Inflammatory macrophage treated with lipopolysaccharide for 4 hours (primary cell): ENCODE results near the gene RFTN1.

Experiments
- DNase-seq: peaks from one replicate; pipeline ENCODE4 v3.0.0-alpha.2; 2020

The RFTN1 gene

DNA sequence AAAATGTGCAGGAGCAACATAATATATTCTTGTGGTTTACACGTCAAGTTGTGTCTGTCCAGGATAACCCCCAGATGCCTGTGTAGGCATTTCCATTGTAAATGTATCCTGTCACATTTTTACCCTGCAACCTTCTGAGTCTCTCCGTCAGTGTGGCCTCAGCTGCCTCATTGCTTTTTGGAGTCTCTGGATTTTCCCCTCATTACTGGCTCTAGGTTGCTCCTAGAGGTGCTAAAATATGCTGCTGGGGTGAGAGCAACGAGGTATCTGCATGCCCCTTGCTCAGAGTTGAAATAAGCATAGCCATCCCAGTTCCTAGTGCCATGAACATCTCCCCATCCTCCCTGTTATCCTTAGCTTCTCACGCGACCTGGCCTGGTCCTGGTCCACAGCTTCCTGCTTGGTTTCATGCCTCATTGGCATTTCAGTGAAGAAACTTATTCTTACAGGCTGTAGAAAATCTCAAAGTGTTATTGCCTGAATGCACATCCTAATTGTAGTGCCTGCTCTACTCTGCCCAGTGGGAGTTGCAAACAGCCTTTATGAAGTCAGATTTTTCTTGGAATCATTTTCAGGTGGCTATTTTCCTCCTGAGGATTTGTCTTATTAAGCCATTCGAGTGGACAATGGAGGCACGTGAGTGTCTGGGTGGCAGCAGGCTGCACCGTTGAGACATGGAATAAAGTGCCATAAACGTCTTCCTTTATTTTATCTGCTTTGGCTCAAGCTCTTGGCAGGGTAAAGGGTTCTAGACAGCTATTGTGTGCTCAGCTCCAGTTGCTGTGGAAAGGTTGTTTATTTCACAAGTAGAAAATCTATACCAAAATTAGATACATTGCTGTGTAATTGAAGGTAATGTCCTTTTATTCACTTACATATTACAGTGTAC lies 215.3 kb downstream of the RFTN1 start:
- no peak for DNase-seq

DNA sequence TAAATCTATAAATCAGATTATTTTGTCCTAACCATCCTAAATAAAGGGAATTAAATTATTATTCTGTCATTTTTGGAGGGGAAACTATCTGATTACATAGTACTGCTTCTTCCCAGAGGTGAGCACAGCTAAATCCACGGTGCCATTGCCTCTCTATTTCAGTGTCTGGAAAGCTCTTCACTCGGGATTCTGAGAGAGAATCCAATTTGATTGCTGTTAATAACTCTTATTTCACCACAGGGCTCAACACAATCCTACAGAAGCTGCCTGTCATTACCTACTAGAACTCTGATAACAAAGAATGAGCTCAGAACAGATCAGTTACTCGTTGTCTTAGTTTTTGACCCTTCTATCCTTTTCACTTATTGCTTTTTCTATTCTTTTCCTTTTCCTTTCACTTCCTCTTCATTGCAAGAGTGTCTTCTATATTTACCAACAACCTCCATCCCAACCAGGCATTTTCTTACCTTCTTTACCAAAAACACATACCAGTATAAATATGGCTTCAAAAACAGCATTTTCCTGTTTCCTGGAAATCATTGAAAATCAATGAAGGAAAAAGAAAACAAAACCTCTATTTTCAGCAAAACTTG lies 218.1 kb downstream of the RFTN1 start:
- DNase-seq: peak; percentile 30

DNA sequence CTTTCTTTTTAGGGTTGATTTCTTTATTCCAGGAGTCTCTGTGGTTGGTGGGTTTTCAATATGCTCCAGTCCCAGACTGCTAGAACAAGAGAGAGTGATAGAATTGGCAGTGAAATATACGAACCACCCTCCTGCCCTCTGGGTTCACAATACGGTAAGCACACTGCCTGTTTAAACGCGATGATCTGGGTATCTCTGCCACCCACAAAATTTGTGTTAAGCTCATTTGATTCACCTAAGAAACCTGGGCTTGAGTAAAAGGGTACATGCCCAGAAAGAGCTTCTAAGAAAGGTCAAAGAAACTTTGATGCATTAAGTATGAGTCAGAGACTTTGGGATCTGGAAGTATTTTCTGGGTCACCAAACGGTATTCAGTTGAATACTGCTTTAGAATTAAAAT lies 218.7 kb downstream of the RFTN1 start:
- DNase-seq: no peak

DNA sequence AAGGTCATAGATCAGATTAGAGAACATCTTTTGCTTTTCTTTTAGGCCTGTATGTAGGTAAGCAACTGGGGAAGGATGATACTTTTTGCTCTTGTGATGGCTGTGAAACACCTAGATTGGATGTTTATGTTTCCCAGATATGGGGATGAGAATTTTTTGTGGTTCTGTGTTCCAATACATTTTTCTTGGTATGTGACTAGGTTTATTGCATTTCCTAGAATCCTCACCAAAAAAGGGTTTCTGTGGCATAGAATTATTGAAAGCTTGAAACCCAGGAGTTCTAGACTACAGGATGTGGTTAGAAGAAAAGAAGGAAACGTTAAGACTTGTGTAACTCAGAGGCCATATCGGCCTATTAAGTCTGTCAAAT lies 222.7 kb downstream of the RFTN1 start:
- DNase-seq: peak; percentile 33

DNA sequence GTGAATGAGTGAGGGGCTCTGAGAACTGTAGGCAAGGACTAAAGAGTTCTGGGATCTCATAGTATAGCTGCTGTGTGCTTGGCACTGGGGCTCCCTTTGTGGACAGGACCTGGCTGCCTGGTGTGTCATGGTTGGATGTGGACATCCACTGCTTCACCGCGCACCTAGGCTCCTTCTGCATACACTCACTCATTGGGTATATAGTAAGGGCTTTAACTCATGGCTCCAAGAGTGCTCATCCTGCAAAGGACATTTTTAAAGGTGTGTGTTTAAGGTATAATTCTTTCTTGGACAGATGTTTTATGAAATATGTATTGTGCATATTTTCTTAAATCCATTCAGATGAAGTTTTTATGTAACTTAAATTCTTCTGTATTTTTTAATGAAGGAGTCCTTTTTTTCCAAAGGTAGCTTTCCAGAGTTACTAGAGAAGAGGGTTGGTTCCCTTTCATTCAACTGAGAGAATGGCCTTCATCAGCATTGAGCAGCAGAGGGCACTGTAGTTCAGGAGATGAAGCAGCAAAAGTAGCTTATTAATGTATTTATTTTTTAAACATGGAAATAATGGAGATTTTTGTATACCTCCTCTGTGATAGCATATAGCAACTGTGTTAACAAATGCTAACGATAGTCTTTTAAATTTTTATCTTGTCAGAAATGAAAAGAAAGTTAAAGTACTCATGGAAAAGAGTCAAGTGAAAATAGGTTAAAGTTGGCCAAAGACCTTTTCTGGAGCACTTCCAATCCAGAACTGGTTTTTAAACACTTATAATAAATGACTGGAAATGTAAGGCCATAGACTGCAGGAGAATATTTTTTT lies 223.3 kb downstream of the RFTN1 start:
- DNase-seq: peak; percentile 62

DNA sequence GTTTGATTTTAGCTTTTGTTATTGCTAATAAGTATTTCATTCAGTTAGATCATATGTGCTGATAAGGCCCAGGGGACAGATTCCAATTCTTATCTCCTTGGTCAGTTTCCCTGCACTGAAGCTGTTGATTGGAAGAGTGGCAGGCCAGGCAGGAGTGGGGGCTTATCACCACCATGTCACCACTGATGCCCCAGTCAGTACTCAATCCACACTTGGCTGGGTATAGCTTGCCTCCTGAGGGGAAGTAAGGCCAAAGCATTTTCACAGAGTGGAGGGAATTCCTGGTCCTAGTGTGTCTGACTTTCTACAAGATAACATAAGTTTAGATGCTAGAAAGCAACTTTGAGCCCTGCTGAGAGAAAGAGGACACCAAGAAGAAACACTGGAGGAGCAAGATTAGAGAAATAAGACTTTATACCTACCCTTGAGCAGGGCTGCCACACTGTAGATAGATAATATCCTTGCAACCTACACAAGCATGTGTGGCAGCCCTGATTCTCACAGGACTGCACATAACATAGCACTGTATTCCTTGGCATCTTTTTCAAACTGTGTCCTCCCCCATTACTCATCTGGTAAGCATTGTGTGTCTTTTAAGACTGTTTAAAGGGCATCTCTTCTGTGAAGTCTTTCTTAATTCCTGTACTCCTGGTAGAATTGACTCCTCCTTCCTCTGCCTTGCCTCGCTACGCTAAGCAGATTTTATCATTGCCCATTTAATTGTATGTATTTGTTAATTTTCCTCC lies 224.2 kb downstream of the RFTN1 start:
- DNase-seq: no peak

DNA sequence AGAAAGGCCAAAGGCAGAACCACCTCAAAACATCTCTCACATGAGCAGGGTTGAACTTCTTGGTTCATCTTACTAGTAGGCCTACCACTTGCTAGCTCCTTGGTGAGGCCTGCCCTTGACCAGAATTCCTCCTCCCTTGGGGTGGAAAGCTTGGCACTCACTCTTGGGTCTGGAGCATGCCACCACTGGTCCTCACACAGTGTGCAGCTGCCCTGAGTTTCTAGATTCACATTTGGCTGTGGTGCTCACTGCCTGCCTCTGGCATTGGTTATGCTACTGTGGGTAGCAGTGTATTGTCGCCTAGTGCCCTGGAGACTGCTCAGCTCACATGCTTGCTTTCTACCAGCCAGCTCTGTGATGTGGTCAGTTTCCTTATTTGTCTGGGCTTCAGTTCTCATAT lies 224.8 kb downstream of the RFTN1 start:
- DNase-seq: no peak

DNA sequence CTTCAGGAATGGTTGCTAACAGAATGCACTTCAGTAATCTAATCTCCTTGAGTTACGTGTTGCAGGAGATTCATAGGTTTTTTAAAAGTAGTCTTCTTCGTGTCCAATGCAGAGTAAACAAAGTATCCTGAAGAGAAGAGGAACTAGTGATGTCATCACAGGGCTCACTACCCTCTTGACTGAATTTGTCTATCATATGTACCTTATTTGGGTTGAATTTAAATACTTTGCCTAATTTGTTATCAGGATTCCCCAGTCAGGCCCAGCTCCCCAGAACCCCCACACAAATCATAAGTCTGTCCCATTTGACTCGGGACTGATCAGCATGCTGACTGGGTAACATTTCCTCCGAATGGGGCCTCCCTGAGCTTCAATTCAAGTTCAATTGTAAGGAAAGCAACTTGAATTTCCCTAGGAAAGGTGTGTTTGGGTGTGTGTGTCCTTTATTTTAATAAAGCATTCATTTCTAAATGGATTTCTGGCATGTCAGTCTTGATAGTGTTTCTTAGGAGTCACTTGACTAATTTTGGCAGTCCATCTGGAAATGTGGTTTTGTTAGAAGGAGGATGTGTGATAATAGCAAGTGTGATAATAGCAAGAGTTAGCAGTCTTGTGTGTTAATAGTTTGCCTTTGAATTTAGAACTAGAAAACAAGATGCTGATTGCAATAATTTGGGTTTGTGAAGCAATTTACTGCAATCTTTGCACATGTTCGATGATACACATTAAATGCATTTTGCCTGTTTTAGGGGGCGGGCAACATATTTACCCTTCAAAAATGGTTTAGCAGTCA lies 226.6 kb downstream of the RFTN1 start:
- peak; percentile 28 for DNase-seq

DNA sequence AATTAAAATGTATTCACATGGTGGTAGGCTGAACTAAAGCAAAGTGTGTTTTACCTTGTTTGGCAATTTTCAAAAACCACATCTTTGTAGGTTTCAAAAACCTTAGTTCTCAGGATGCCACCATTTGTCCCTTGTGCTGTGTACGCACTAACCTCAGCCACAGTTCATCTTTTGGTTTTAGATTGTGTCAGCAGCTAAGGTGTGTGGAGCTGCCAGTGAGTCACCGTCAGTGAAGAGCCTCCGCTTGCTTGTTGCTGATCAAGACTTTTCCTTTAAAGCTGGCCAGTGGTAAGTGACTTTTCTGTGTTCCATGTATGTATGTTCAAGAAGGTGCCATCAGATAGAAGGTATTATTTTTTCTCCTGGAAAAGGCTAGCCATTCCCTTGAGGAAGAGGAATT lies 227.3 kb downstream of the RFTN1 start:
- no peak for DNase-seq

DNA sequence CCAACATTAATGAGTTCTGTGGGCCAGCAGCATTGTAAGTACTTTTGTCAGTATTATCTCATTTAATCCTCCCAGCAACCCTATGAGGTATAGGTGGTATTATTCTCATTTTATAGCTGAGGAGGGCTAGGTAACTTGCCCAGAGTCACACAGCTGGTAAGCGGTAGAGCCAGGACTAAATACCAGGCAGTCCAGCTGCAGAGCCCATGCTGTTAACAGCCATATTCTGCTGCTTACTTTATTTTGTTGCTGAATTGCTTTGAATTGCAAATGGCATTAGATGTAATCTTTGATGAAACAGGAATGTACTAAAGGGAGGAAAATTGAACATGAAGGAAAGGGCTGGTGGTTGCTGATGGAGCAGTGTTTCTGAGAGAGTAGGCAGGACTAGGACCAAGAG lies 228.9 kb downstream of the RFTN1 start:
- no peak for DNase-seq

DNA sequence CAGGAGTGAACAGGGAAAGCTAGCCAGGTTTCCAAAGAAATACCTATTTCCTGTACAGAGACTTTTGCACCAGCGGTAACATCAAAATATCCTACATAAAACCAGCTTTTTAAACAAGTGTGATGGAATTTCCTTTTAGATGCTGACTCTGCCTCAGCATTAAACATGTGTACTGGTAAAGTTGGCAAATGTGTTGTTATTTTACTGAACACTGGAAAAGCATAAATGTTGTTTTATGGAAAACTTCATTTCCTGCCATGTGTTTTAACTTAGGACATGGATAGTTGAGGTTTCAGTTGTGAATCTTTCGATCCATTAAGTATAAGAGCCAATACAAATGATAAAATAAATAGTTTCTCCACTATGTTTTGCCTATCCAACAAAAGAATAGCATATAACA lies 232.8 kb downstream of the RFTN1 start:
- no peak for DNase-seq

DNA sequence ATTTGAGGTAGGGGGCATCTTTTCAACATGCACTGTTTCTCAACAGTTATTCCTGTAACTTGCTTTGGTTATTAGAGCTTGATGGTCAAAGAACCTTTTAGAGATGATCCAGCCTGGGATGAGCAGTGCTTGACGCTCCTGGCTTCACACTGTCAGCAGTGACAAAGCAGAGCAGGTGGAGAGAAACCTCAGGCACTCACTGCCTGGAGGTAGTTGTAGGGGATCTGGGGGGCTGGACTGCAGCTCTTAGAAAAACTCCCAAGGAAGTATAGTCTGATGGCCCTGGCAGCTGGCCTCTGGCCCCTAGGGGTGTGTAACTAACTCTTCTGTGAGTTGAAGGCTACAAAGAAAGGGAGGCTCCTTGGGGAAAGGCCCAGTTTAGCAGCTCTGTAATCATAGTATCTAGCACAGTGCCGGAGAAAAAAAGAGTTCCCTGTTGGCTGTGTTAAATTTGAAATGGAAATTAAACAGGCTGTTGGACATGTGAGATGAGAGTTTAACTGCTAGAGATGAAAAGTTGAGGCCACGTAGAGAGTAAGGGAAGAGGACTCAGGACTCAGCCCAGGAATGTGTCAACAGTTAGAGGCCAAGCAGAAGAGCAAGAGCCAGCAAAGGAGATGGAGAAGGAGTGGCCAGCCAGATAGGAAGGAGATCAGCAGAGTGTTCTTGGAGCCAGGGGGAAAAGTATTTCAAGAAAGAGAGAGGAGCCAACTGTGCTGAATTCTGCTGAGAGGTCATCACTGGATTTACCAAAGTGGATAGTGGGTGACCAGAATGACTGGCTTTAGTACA lies 234.3 kb downstream of the RFTN1 start:
- no peak for DNase-seq

DNA sequence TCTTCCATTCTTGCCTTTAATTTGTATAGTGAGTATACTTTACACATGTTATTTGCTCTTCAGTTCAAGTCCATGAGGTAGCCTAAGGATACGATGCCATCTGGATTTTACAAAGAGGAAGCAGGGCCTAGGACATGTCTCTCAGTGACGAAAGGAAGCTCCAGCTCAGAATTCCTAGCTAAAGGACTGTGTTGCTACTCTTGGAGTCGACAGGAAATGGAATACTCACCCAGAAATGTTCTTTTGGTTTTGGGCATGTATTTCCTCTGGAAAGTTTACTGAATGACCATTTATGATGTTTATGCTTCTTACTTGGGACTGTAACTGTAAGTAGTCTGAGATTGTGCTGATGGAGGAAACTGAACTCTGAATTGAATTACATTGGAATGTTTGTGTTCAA lies 236.0 kb downstream of the RFTN1 start:
- no peak for DNase-seq

DNA sequence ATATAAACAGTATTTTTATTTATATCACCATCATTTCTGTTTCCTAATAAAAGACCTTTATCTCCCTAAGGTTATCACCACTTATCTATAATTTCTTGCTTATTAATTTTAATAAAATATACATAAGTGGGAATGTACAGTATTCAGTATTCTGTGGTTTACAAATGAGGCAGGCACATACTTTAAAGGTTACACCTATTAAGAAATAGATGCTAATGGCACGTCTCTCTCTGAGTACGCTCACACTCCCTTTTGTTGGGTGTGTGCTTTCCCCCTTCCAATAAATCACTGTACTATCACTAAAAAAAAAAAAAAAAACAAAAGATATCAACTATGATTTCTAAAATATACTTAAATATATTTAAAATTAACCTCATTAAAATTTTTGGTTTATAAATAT lies 239.6 kb downstream of the RFTN1 start:
- DNase-seq: no peak

DNA sequence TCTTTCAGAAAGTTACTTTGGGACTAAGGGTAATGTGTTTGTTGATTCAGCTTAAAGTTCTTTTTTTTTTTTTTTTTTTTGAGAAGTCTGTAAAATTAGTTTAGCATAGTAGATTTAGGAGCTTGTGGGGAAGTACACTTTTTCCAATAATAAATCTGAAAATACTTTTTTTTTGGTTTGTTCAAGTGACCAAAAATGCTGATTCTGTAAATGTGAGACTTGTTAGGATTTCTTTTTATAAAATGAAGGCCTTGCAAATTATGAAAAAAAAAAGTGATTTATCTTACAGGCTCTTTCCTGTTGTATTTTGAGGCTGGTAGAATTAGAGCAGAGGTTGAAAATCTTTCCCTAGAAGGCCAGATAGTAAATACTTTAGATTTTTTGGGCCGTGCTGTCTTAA lies 240.9 kb downstream of the RFTN1 start:
- DNase-seq: no peak

DNA sequence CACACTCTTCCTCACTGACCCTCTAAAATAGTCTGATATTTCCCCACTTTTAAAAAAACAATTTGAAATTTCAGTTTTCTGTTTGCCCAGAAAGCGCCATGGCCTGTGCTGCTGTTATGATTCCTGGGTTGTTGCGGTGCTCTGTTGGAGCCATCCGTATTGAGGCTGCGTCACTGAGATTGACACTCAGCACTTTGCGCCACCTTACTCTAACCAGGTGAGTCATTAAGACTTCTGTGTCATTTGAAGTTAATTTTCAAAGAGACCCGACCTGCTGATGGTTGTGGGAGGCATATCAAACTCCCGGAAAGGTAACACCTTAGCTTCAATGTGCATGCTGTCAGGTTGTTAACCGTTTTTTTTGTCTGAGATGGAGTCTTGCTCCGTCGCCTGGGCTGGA lies 242.6 kb downstream of the RFTN1 start:
- DNase-seq: no peak

DNA sequence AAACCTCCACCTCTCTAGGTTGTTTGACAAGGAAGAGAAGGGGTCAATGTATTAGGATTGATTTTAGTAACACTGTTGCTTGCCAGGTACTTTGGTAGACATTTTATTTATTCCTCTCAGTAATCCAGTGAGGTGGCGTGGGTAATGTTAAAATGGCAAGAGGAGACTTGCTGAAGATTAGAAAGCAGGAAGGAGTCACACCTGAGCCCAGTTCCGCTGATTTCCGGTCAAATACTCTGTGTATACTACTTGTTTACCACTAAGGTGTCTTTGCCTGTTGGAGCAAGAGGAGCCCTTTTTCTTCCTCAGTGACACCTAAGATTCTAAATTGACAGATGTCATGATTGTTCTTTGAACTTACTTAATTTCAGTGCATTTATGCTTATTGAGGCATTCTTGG lies 246.8 kb downstream of the RFTN1 start:
- no peak for DNase-seq
